ENCODE results near the gene TNFRSF13B. TPM values are rescaled to one million over a fixed set of nuclear protein-coding genes. Genes with fewer than 3 reads are reported as not detected.
"Not testable (repeated sequence)": the region's sequence is repeated elsewhere in the genome, so short reads cannot be mapped to it uniquely, and the experiment has no call there.

TNFRSF13B gene
- total RNA-seq, 1 experiment from 2014 or later = not detected

DNA sequence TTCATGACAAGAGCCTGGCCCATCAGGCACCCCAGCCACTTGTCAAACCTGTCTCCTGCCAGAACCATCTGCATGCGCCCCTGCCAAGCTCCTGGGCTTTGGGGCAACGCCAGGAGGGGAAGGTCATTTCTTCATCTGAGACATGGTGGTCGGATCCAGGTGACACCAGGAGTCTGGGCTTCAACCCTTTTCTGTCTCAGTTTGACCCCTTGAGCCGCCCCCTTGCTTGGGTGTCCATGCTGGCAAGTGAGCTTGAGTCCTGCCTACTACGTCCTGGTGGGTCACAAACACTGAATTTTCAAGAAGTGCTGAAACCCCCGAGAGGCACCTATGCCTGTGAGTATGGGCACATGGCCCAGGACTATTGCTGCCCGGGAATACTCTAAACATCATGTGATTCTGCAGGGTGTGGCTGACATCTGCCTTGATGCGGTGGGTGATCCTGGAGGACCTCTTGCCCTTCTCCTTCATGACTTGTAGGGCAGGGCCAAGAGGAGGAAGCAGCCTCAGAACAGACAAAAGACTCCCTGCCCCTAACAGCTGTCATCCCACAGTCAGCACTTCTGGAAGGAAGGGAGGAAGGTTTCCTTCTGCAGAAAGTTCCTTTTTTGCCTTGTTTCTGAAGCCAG, 43.4 kb downstream of the TNFRSF13B start:
- H3K27ac ChIP-seq = no peak overlapping the region
- DNase-seq = no peak
- no peaks in the 10 kb centered on the region for H3K36me3 ChIP-seq
- H3K4me1 ChIP-seq = no peaks in the 10 kb centered on the region
- peaks cover 43% of the 10 kb centered on the region for H3K27me3 ChIP-seq
- H3K9me3 ChIP-seq (replicated peaks) = no peaks in the 10 kb centered on the region
- H3K4me3 ChIP-seq = no peak overlapping the region

DNA sequence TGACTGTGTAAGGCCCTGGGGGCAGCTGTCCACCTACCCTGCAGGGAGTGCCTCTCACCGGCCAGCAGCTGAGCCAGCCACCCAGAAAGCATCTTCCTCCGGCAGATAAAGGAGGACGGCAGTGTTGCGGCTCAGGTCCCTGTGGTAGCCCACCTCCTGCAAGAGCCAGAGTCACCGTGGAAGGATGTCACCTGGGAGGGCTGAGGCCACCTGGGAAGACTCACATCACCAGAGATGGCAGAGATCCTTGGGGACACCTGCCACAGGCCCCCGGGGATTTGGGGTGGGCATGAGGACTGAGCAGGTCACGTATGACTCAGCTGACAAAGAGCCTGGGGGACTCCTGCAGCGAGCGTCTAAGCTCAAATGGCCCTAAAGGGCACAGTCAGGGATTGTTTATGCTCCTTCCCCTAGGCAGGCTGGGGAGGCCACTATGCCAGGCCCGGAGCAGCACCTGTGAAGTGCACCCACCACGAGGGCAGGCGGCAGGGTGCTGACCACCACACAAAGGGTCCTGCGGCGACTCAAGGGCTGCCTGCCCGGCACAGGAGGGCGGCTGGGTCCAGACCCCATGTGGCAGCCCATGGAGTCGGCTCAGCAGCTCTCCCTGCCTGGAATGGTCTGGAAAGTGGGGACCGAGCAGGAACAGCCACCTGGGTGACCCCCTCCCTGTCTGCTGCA, 44.1 kb downstream of the TNFRSF13B start:
- Histone ChIP-seq H3K4me3 (no peak overlapping the region), H3K4me1 (no peaks in the 10 kb centered on the region), H3K27ac (no peak overlapping the region), H3K27me3 (peaks cover 36% of the 10 kb centered on the region), H3K36me3 (no peaks in the 10 kb centered on the region), H3K9me3 (replicated peaks) (no peaks in the 10 kb centered on the region)
- DNase-seq = no peak

DNA sequence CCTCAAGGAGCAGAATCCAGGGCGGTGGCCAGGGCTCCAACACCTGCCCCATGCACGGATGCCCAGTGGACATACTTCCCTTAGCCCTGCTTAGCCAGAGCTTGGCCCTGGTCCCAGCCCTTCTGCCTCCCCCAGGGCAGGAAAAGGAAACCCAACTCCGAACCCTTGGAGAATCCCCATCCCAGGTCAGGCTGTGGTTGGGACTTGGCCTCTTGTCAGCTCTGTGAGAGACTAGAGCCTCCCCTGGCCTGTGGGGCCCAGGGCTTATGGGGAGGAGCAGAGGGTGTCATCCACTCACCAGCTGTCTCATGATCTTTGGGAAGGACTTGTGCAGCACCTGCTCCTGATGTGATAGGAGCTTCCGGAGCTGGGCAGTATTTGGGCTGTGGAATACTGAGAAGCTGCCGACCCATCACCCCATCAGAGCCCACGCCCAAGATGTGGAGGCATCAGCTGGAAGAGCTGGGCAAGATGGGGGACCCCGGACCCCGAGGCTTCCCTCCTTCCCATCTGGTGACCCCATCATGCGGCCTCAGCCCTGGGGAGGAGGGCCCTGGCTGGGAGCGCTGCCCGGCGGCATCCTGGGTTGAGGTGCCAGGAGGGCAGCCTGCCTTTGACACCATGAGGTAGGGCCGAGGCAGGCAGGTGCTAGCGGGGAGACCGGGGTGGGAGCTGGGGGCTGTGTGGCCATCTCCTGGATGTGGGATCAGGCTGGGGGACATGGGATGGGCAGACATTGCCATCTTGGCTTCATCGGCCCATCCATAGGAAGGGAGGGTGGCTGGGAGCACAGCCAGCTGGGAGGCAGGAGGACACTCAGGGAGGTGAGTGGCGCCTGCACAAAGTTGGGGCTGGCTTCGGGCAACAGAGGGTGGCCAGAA, 45.1 kb downstream of the TNFRSF13B start:
- H3K9me3 ChIP-seq (replicated peaks) = no peaks in the 10 kb centered on the region
- peaks cover 27% of the 10 kb centered on the region for H3K27me3 ChIP-seq
- H3K27ac ChIP-seq = no peak overlapping the region
- H3K4me1 ChIP-seq = no peaks in the 10 kb centered on the region
- peak; percentile 57 to 71 for DNase-seq
- H3K36me3 ChIP-seq = no peaks in the 10 kb centered on the region
- H3K4me3 ChIP-seq = no peak overlapping the region

GRCh38 chr17:16926061-16926511, 45.8 kb downstream of the TNFRSF13B start:
- Histone ChIP-seq H3K4me3 (no peak overlapping the region), H3K4me1 (no peaks in the 10 kb centered on the region), H3K27ac (no peak overlapping the region), H3K27me3 (peaks cover 27% of the 10 kb centered on the region), H3K9me3 (replicated peaks) (no peaks in the 10 kb centered on the region), H3K36me3 (no peaks in the 10 kb centered on the region)
- DNase-seq = peak in 1 of 2 experiments; percentile 8

- DNase-seq = peak in 1 of 2 experiments; percentile 11
- H3K4me1 ChIP-seq = no peaks in the 10 kb centered on the region
- H3K4me3 ChIP-seq = no peak overlapping the region
- H3K9me3 ChIP-seq (replicated peaks) = no peaks in the 10 kb centered on the region
- no peak overlapping the region for H3K27ac ChIP-seq
- H3K27me3 ChIP-seq = peaks cover 32% of the 10 kb centered on the region
- H3K36me3 ChIP-seq = no peaks in the 10 kb centered on the region
Observed at GRCh38 chr17:16925461-16926060, 46.4 kb downstream of the TNFRSF13B start.

DNA sequence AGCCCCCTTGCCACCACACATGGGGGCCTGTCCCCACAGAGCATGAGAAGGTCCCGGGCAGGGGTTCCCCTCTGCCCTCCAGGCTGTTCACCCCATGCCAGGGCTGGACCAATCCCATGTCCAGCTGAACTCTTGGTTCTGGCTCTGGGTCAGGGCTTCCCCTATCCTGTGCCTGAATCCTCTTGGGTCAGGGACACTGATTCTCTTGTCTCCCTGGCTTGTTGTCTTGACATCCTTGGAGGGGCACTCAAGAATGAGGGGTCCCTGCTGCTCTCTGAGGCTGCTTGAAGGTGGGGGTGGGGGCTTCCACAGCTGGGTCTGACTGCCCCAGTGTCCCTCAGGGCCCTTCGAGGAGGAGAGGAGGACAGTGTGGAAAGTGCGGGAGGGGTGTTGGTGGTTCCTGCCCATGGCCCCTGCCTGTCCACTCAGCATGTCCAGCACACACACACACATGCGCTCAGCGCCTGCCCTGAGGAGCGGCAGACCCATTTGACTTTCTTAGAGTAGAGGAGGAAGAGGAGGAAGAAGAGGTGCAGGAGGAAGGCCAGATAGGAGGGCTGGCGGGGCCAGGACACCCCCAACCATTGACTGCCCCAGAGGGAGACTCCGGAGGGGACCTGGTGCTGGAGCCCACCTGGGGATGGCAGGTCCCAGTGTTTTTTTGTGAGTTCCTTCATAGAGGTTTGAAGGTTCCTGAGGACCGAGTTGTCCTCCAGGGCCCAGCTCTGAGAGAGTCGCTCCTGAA, 47.0 kb downstream of the TNFRSF13B start:
- Histone ChIP-seq H3K4me3 (no peak overlapping the region), H3K27ac (no peak overlapping the region), H3K4me1 (no peaks in the 10 kb centered on the region), H3K36me3 (no peaks in the 10 kb centered on the region), H3K9me3 (replicated peaks) (no peaks in the 10 kb centered on the region), H3K27me3 (peaks cover 28% of the 10 kb centered on the region)
- DNase-seq = peak in 1 of 2 experiments; percentile 6

DNA sequence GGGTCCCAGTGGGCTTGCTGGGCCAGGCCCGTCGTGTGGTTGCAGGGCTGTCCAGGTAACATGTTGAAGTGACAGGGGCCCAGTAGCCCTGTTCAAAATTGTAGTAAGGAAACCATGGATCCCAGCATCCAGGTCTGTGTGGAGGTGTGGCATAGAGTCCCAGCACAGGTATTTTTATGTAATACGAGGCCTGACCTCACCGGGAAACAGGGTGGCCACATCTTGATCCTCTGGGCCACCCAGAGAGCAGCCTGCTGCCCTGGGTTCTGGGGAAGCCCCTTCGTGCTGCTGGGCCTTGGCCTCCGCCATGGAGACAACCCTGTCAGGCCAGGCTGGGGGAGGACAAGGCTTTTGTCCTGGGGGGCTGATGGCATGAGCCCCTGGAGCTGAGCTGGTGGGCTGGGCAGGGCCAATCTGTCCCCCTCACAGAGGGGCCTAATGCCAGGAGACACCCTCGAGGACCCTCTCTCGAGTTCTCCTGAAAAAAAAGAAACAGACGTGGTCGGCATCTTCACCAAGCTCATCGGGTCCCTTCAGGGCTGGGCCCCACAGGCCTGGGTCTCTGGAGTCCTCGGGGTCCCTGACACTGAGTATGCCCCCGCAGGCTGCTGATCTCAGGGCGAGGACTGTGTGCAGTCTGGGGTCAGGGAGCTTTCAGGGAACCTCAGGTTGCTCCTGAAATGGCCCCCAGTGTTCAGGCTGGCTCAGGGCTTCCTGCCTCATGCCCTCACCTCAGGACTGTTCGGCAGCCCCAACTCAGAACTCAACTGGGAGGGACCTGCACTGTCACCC, 47.8 kb downstream of the TNFRSF13B start:
- Histone ChIP-seq H3K4me3 (no peak overlapping the region), H3K27ac (no peak overlapping the region), H3K4me1 (no peaks in the 10 kb centered on the region), H3K36me3 (no peaks in the 10 kb centered on the region), H3K27me3 (peaks cover 26% of the 10 kb centered on the region), H3K9me3 (replicated peaks) (no peaks in the 10 kb centered on the region)
- DNase-seq = no peak

DNA sequence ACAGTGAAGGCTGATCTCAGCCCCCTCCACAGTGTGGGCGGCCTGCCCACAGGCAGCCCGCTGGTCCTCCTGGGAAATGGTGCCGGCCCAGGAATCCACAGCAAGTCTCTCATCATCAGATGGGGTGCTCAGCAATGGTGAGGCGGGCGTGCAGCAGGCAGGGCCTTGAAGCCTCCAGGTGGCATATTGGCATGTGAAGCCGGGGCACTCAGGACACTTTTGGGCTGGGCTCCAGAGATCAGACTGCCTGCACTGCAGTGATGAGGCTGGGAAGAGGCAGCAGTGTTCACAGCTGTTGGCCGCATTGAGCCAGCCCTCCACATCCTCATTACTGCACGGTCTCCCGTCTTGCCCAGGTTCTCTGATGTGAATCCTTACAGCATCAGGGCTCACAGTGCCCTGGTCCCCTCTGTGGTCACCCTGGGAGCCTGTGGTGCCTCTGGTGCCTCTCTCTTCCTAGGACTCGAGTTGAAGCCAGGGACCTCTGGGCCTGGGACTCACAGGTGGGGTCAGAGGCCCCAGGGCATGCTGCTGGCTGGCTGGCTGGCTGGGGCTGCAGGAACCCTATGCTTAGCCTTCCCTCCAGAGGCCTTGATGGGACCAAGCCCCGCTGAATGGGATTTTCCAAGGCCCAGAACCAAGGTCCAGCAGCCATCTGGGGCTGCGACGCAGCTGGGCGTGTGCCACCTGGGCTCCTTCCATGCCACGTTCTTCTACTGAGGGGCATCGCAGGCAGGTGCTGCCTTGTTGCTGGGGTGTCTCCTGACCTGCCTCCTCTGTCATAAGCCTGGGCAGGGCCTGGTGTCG, 48.6 kb downstream of the TNFRSF13B start:
- H3K36me3 ChIP-seq = no peaks in the 10 kb centered on the region
- peak in 1 of 2 experiments; percentile 13 for DNase-seq

GRCh38 chr17:16922386-16923096, 49.4 kb downstream of the TNFRSF13B start:
- H3K36me3 ChIP-seq = no peaks in the 10 kb centered on the region
- H3K4me3 ChIP-seq = no peak overlapping the region
- peak in 1 of 2 experiments; percentile 8 for DNase-seq
- H3K27me3 ChIP-seq = peaks cover 26% of the 10 kb centered on the region
- no peaks in the 10 kb centered on the region for H3K9me3 ChIP-seq (replicated peaks)
- H3K4me1 ChIP-seq = no peaks in the 10 kb centered on the region
- H3K27ac ChIP-seq = no peak overlapping the region

More for the DNA sequence above, 48.6 kb downstream of the TNFRSF13B start:
- Histone ChIP-seq H3K4me3 (no peak overlapping the region), H3K27ac (no peak overlapping the region), H3K27me3 (peaks cover 26% of the 10 kb centered on the region), H3K9me3 (replicated peaks) (no peaks in the 10 kb centered on the region), H3K4me1 (no peaks in the 10 kb centered on the region)

DNA sequence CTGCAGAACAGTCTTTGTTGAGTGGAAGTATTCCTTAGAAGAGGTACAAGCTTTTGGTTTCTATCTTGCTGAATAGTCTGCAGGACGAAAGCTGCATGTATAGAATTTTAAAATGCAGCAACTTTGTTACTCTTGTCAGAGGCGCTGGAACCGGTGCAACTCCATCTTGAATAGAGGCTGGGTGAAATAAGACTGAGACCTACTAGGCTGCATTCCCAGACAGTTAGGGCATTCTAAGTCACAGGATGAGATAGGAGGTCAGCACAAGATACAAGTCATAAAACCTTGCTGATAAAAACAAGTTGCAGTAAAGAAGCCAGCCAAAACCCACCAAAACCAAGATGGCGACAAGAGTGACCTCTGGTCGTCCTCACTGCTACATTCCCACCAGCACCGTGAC, 50.5 kb downstream of the TNFRSF13B start:
- peaks cover 26% of the 10 kb centered on the region for H3K27me3 ChIP-seq
- H3K9me3 ChIP-seq (replicated peaks); DNase-seq; H3K4me1 ChIP-seq; H3K27ac ChIP-seq; H3K36me3 ChIP-seq; H3K4me3 ChIP-seq: not testable (repeated sequence)

DNA sequence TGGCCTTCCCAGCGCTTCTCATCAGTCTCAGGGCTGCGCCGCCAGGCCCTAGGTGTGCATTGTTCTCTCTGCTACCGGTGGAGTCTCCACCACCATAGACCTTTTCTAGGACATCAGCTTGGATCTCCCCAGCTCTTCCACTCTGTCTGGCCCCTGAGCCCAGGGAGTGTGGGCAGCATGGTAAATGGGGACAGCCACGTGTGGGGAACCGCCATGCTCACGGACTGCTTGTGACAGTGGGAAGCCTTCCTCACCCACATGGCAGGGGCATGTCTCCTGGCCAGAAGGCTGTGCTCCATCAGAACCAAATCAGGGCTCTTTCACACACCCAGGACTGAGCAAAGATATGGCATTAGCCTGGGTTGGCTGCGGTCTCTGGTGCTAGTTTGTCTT, 51.3 kb downstream of the TNFRSF13B start:
- Histone ChIP-seq H3K4me1 (no peaks in the 10 kb centered on the region), H3K27ac (no peak overlapping the region), H3K27me3 (peaks cover 17% of the 10 kb centered on the region; the same call in 1 of the 2 replicates), H3K4me3 (no peak overlapping the region), H3K36me3 (no peaks in the 10 kb centered on the region), H3K9me3 (replicated peaks) (no peaks in the 10 kb centered on the region)
- DNase-seq = no peak

Measured in SJCRH30 (cell line).